HUES64 (cell line): Measurements from ENCODE around the gene TXNDC11.

Experiments used
- H3K27ac ChIP-seq: 2 replicates; pipeline ENCODE4 v1.7.0; 2013; ENCODE audit warnings: low read depth, low read length, inconsistent platforms
- H3K27me3 ChIP-seq: 2 replicates; pipeline ENCODE4 v1.6.1; 2013; ENCODE audit warnings: mild to moderate bottlenecking, low read length; ENCODE audit not compliant: insufficient read depth
- H3K36me3 ChIP-seq: 2 replicates; pipeline ENCODE4 v1.6.1; 2013; ENCODE audit warnings: mild to moderate bottlenecking, low read length; ENCODE audit not compliant: insufficient read depth
- H3K4me1 ChIP-seq: 2 replicates; pipeline ENCODE4 v1.6.1; 2013; ENCODE audit warnings: mild to moderate bottlenecking, low read length, moderate library complexity; ENCODE audit not compliant: insufficient read depth
- H3K4me3 ChIP-seq: 2 replicates; pipeline ENCODE4 v1.5.1; 2013; ENCODE audit warnings: mild to moderate bottlenecking, low read length, moderate library complexity
- H3K9ac ChIP-seq: 2 replicates; pipeline ENCODE4 v1.6.1; 2013; ENCODE audit warnings: mild to moderate bottlenecking, low read depth, low read length
- H3K9me3 ChIP-seq: 2 replicates; pipeline ENCODE4 v1.6.1; 2013; ENCODE audit warnings: low read depth, low read length; ENCODE audit not compliant: insufficient read depth
- WGBS: fragments of 150-250, 120-280 bp; methylation state at CpG from one replicate; pipeline ENCODE4 v1.1.7; 2013; ENCODE audit warnings: missing lambda C conversion rate; 5-methylcytosine and 5-hydroxymethylcytosine counted together

The TXNDC11 gene

GRCh38 chr16:11666103-11667055 lies 76.3 kb downstream of the TXNDC11 start:
- Histone ChIP-seq H3K9ac (no peak overlapping the region), H3K4me1 (peaks cover 22% of the 10 kb centered on the region), H3K4me3 (no peak overlapping the region), H3K9me3 (no peaks in the 10 kb centered on the region), H3K27ac (no peak overlapping the region), H3K27me3 (no peaks in the 10 kb centered on the region), H3K36me3 (no peaks in the 10 kb centered on the region)
- WGBS = 85% methylated on average over 14 of the region's 14 CpGs

- 41% methylated on average over 11 of the region's 11 CpGs for WGBS
- Histone ChIP-seq H3K4me3 (no peak overlapping the region), H3K36me3 (no peaks in the 10 kb centered on the region), H3K9ac (no peak overlapping the region), H3K4me1 (peaks cover 15% of the 10 kb centered on the region), H3K9me3 (no peaks in the 10 kb centered on the region), H3K27me3 (no peaks in the 10 kb centered on the region), H3K27ac (no peak overlapping the region)
These were observed 77.6 kb downstream of the TXNDC11 start for GRCh38 chr16:11665071-11665491.

GRCh38 chr16:11662582-11662981 lies 80.1 kb downstream of the TXNDC11 start:
- 96% methylated on average over 5 of the region's 5 CpGs for WGBS
- H3K9ac ChIP-seq = no peak overlapping the region

GRCh38 chr16:11660565-11660964 lies 82.1 kb downstream of the TXNDC11 start:
- Histone ChIP-seq H3K36me3 (no peaks in the 10 kb centered on the region), H3K9ac (no peak overlapping the region), H3K4me3 (no peak overlapping the region), H3K9me3 (no peaks in the 10 kb centered on the region), H3K4me1 (peaks cover 13% of the 10 kb centered on the region), H3K27ac (no peak overlapping the region), H3K27me3 (no peaks in the 10 kb centered on the region)
- WGBS = 93% methylated on average over 12 of the region's 12 CpGs

More at GRCh38 chr16:11662582-11662981, 80.1 kb downstream of the TXNDC11 start:
- Histone ChIP-seq H3K4me1 (peaks cover 15% of the 10 kb centered on the region), H3K27me3 (no peaks in the 10 kb centered on the region), H3K9me3 (no peaks in the 10 kb centered on the region), H3K4me3 (no peak overlapping the region), H3K36me3 (no peaks in the 10 kb centered on the region), H3K27ac (no peak overlapping the region)

GRCh38 chr16:11658896-11659708 lies 83.6 kb downstream of the TXNDC11 start:
- Histone ChIP-seq H3K27me3 (no peaks in the 10 kb centered on the region), H3K9me3 (no peaks in the 10 kb centered on the region), H3K4me3 (no peak overlapping the region), H3K4me1 (peaks cover 7% of the 10 kb centered on the region; the same call in 1 of the 2 replicates), H3K9ac (0 out of 2 replicates have a peak overlapping the region, but pooled peaks have one; percentile 27), H3K27ac (no peak overlapping the region), H3K36me3 (no peaks in the 10 kb centered on the region)
- 82% methylated on average over 19 of the region's 19 CpGs for WGBS

GRCh38 chr16:11657556-11657955 lies 85.1 kb downstream of the TXNDC11 start:
- no peaks in the 10 kb centered on the region for H3K27me3 ChIP-seq
- 92% methylated on average over 8 of the region's 8 CpGs for WGBS
- no peak overlapping the region for H3K27ac ChIP-seq
- H3K9me3 ChIP-seq = no peaks in the 10 kb centered on the region
- no peak overlapping the region for H3K4me3 ChIP-seq
- H3K4me1 ChIP-seq = peaks cover 7% of the 10 kb centered on the region; the same call in 1 of the 2 replicates
- no peak overlapping the region; the same call in 1 of the 2 replicates for H3K9ac ChIP-seq
- H3K36me3 ChIP-seq = no peaks in the 10 kb centered on the region

GRCh38 chr16:11655655-11656054 lies 87.0 kb downstream of the TXNDC11 start:
- Histone ChIP-seq H3K27me3 (no peaks in the 10 kb centered on the region), H3K9me3 (no peaks in the 10 kb centered on the region), H3K4me1 (peaks cover 7% of the 10 kb centered on the region; the same call in 1 of the 2 replicates), H3K27ac (no peak overlapping the region), H3K9ac (no peak overlapping the region), H3K4me3 (no peak overlapping the region), H3K36me3 (no peaks in the 10 kb centered on the region)
- 89% methylated on average over 7 of the region's 7 CpGs for WGBS

- 95% methylated on average over 8 of the region's 8 CpGs for WGBS
- no peaks in the 10 kb centered on the region for H3K36me3 ChIP-seq
- H3K9me3 ChIP-seq = no peaks in the 10 kb centered on the region
- no peak overlapping the region for H3K4me3 ChIP-seq
- no peak overlapping the region for H3K9ac ChIP-seq
- no peak overlapping the region for H3K27ac ChIP-seq
- H3K4me1 ChIP-seq = no peaks in the 10 kb centered on the region
- no peaks in the 10 kb centered on the region for H3K27me3 ChIP-seq
These were observed 90.9 kb downstream of the TXNDC11 start for GRCh38 chr16:11651796-11652195.

GRCh38 chr16:11650641-11651591 lies 91.7 kb downstream of the TXNDC11 start:
- Histone ChIP-seq H3K27ac (no peak overlapping the region), H3K4me1 (no peaks in the 10 kb centered on the region)
- 91% methylated on average over 18 of the region's 18 CpGs for WGBS

GRCh38 chr16:11649276-11649675 lies 93.4 kb downstream of the TXNDC11 start:
- 83% methylated on average over 7 of the region's 7 CpGs for WGBS
- H3K9me3 ChIP-seq = no peaks in the 10 kb centered on the region
- H3K27me3 ChIP-seq = no peaks in the 10 kb centered on the region
- no peaks in the 10 kb centered on the region for H3K36me3 ChIP-seq
- H3K27ac ChIP-seq = no peak overlapping the region
- no peaks in the 10 kb centered on the region for H3K4me1 ChIP-seq
- no peak overlapping the region for H3K4me3 ChIP-seq
- H3K9ac ChIP-seq = no peak overlapping the region

More at GRCh38 chr16:11650641-11651591, 91.7 kb downstream of the TXNDC11 start:
- Histone ChIP-seq H3K27me3 (no peaks in the 10 kb centered on the region), H3K4me3 (no peak overlapping the region), H3K9ac (no peak overlapping the region), H3K9me3 (no peaks in the 10 kb centered on the region), H3K36me3 (no peaks in the 10 kb centered on the region)
